ENCODE measurements around the gene DOCK3.

The DOCK3 gene

DNA sequence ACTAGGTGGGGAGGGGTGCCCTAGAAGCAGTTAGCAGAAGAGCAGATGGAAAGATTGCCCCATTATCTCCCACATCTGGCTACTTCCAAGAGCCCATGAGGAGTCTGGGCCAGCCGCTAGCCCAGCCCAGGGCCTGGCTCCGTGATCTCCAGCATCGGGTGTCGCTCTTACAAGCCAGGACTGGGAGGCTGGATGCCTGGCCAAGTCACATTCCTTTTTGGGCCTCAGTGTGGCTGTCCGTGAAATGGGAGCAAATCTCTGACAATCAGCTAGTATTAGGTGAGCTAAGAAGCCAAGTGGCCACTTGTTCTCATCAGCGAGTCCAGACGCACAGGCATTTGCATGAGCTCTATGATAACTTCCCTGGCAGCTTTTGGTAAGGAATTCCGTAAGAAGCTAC is 23.3 kb upstream of the DOCK3 start:
- no peak overlapping the region for H3K4me3 ChIP-seq (ENCODE audit: low read depth, low read length)
- DNase-seq (ENCODE audit: low read depth), result no peak

DNA sequence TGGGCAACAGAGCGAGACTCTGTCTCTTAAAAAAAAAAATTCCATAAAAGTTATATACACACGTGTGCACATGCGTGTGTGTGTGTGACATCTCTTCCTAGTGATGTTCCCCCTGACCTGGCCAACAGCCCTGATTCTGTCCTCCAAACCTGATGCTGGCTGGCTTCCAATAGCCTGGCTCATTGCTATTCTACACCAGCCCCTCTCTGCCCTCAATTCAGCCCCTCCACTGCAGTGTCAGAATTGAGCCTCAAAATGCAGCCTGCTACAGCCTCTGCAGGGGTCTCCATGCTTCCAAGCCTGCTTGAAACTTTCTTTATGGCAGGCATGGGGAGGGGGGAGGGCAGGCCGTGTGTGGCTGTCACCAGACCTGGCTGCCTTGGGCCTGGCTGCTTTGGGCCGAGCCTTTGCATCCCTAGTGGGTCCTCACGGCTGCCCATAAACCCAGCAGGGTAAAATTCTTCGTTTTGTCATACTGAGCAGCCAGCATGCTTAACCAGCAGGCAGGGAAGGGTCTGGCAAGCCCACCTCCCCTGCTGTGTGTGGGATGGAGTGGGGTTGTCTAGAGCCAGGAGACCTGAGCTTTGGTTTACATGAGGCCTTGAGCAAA is 22.7 kb upstream of the DOCK3 start:
- TF ChIP-seq, protein P1, sequence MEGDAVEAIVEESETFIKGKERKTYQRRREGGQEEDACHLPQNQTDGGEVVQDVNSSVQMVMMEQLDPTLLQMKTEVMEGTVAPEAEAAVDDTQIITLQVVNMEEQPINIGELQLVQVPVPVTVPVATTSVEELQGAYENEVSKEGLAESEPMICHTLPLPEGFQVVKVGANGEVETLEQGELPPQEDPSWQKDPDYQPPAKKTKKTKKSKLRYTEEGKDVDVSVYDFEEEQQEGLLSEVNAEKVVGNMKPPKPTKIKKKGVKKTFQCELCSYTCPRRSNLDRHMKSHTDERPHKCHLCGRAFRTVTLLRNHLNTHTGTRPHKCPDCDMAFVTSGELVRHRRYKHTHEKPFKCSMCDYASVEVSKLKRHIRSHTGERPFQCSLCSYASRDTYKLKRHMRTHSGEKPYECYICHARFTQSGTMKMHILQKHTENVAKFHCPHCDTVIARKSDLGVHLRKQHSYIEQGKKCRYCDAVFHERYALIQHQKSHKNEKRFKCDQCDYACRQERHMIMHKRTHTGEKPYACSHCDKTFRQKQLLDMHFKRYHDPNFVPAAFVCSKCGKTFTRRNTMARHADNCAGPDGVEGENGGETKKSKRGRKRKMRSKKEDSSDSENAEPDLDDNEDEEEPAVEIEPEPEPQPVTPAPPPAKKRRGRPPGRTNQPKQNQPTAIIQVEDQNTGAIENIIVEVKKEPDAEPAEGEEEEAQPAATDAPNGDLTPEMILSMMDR (conservative IDR thresholded peaks at IDR 0.05; ENCODE audit: low read depth, low read length), result no peak
- DNase-seq (ENCODE audit: low read depth), result no peak
- no peak overlapping the region for H3K4me3 ChIP-seq (ENCODE audit: low read depth, low read length)

More for the DNA sequence above, 23.3 kb upstream of the DOCK3 start:
- TF ChIP-seq, protein P1 (conservative IDR thresholded peaks at IDR 0.05; ENCODE audit: low read depth, low read length), result no peak

DNA sequence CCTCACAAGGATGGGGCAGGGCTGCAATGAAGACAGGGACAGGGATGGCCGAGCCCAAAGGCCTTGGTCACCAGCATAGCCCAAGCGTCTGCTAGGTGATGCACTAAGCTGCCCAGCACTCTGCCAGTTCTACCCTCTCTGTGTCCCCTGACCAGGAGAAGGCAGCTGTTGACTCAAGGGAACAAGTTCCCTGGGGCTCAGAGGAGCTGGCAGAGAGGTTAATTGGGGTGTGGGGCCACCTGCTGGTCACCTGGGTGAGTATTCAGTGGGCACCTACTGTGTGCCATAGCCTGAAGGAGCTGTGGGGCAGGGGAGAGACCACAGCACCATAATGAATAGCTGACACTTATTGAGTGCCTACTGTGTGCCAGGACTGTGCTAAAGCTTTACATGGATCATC is 22.0 kb upstream of the DOCK3 start:
- H3K4me3 ChIP-seq (ENCODE audit: low read depth, low read length), result no peak overlapping the region
- DNase-seq (ENCODE audit: low read depth), result no peak
- TF ChIP-seq, protein P1 (conservative IDR thresholded peaks at IDR 0.05; ENCODE audit: low read depth, low read length), result peak; percentile 51

DNA sequence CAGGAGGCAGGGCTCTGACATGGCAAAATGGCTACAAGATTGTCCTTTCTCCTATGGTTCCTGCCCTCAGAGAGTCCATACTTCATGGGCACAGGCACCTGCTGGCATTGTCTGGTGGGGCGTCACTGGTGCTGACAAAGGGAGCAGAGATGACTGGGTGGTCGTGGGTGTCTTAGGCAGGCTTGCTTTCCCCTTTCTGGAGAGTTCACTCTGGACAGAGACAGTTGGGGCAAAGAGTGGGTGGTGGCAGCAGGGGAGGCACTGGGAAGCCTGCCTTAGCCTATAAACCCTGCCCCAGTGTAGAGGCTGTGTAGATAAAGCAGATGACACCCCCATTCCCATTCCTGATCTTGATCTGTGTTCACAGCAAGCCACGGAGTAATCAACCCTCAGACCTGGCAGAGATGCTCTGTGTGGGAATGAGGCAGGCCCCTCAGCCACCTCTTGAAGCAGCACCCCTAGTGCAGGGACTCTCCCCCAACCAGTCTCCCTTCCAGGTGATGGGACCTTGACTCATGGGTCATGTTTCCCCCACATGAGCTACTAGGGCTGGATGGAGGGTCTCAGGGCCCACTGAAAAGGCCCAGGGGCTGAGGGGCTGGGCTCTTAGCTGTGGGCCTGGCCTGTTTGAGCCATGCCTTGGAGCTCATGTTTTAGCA is 20.7 kb upstream of the DOCK3 start:
- TF ChIP-seq, protein P1 (conservative IDR thresholded peaks at IDR 0.05; ENCODE audit: low read depth, low read length), result no peak
- no peak for DNase-seq (ENCODE audit: low read depth)
- no peak overlapping the region for H3K4me3 ChIP-seq (ENCODE audit: low read depth, low read length)

DNA sequence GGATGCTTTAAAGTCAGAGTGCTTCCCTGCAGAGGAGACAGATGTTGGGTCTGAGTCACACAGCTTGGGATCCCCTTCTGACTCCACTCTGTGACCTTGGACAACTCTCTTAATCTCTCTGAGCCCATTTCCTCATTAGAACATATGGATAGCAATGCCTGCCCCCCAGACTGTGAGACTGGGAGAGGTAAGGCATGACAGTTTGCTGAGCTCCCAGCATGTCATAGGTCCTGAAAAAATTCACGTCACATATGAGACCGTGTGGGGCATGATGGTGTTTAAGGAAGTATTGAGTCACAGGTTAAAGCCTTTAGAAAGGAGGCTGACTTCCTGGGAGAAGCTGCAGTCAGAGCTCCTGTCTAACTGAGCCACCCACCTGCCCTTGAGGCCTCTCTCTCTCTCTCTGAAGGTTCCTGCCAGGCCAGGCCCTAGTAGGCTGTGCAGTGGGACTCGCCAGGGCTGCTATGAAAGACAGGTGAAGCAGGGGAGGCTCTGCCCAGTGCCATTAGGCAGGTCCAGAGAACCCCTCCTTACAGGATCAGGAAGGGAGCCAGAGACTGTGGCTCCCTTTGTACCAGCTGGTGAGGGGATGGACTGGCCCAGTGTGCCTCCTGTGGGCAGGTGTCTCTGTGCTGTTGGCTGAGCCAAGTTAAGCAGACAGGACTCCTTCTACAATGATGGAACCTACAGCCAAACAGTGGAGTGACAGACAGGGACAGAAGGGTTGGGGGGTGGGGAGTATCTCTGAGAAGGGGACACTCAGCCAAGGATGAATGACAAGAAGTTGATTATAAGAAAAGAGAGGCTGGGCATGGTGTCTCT is 19.5 kb upstream of the DOCK3 start:
- TF ChIP-seq, protein P1 (conservative IDR thresholded peaks at IDR 0.05; ENCODE audit: low read depth, low read length), result no peak
- peak; percentile 21 for DNase-seq (ENCODE audit: low read depth)
- no peak overlapping the region for H3K4me3 ChIP-seq (ENCODE audit: low read depth, low read length)

DNA sequence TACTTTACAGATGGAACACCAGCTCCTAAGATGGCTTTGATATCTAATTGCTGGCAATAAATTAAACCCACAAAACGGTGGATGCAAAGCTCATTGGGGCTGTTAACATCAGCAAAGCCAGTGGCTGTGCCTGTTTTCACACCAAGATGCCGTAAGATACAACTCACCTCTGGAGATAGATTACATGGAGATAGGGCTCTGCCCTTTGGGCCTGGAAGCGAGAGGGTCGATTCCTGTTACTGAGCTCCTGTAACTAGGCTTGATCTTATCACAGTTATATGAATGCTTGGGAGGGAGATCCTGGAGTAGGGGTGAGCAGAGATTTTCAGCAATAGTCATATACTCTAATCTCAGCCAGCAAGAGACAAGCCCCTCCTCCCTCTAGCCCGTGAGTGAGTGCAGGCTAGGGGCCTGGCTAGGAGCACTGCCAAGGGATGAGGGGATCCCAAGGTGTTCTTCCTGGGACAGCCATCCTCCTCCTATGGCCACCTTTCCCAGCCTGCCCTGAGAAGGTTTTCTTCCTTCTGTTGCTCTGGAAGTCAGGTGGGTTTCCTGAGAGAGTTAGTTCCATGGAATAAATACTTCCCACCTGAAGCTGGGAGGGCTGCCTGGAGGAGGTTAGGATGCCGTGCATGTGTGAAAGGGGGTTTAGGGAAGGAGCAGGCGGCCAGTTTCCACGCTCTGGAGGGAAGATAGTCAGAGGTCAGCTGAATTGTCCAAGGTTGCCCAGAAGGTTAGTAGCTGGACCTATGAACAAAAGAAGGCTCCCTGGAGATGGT is 18.1 kb upstream of the DOCK3 start:
- no peak overlapping the region for H3K4me3 ChIP-seq (ENCODE audit: low read depth, low read length)
- TF ChIP-seq, protein P1 (conservative IDR thresholded peaks at IDR 0.05; ENCODE audit: low read depth, low read length), result no peak
- no peak for DNase-seq (ENCODE audit: low read depth)

Measured in choroid plexus epithelial cell (primary cell).